Measurements from ENCODE around the gene RPL13A. TPM values are rescaled to one million over a fixed set of nuclear protein-coding genes. Genes with fewer than 3 reads are reported as not detected.

RPL13A gene
- total and polyA plus RNA-seq, 2 experiments from 2014 or later: 2,105 to 2,412 TPM

DNA sequence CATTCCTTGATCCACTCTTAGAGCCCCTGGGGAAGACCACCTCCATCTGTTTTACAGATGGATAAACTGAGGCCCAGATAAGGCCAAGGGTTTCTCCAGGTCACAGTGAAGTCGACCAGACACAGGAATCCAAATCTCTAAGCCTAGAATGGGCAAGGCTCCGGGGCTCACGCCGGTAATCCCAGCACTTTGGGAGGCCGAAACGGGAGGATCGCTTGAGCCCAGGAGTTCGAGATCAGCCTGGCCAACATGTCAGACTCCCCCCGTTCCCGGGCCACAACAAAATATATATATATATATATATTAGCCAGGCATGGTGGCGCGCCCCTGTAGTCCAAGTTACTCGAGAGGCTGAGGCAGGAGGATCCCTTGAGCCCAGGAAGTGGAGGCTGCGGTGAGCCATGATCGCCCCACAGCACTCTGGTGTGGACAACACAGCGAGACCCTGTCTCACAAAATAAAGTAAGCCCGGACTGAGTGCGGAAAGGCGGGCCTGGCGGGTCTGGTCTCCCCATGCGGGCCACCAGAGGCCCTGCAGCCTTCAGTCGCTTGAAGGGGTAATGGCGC is 615 bp upstream of the RPL13A start:
- H3K27ac ChIP-seq (ENCODE audit: low read depth): no peak overlapping the region
- H3K4me3 ChIP-seq: no peak overlapping the region
- no peak for DNase-seq (ENCODE audit: low spot score)
- H3K9me3 Mint-ChIP-seq: peaks cover 14% of the 10 kb centered on the region
- no peaks in the 10 kb centered on the region for H3K27me3 ChIP-seq (ENCODE audit: insufficient read depth)
- peaks cover 38% of the 10 kb centered on the region for H3K36me3 ChIP-seq (ENCODE audit: insufficient read depth)
- no peak overlapping the region for H3K4me2 ChIP-seq
- peaks cover 31% of the 10 kb centered on the region for H3K79me2 ChIP-seq (replicated peaks; ENCODE audit: insufficient read depth)
- H4K20me1 ChIP-seq (replicated peaks; ENCODE audit: insufficient read depth): peaks cover 23% of the 10 kb centered on the region
- peaks cover 52% of the 10 kb centered on the region for H3K27me3 Mint-ChIP-seq (ENCODE audit: insufficient read depth, low read depth, poor library complexity)
- peaks cover 13% of the 10 kb centered on the region; the same call in 2 of the 3 replicates for H3K4me1 Mint-ChIP-seq
- no peak for TF ChIP-seq CREB1 (CRISPR knock-in tag; IDR thresholded peaks at IDR 0.05; ENCODE audit: low read depth)
- no peak for TF ChIP-seq JUNB (IDR thresholded peaks at IDR 0.05; ENCODE audit: unreplicated experiment)
- no peak for TF ChIP-seq ZNF114 (CRISPR knock-in tag; IDR thresholded peaks at IDR 0.05)
- TF ChIP-seq, protein P1, sequence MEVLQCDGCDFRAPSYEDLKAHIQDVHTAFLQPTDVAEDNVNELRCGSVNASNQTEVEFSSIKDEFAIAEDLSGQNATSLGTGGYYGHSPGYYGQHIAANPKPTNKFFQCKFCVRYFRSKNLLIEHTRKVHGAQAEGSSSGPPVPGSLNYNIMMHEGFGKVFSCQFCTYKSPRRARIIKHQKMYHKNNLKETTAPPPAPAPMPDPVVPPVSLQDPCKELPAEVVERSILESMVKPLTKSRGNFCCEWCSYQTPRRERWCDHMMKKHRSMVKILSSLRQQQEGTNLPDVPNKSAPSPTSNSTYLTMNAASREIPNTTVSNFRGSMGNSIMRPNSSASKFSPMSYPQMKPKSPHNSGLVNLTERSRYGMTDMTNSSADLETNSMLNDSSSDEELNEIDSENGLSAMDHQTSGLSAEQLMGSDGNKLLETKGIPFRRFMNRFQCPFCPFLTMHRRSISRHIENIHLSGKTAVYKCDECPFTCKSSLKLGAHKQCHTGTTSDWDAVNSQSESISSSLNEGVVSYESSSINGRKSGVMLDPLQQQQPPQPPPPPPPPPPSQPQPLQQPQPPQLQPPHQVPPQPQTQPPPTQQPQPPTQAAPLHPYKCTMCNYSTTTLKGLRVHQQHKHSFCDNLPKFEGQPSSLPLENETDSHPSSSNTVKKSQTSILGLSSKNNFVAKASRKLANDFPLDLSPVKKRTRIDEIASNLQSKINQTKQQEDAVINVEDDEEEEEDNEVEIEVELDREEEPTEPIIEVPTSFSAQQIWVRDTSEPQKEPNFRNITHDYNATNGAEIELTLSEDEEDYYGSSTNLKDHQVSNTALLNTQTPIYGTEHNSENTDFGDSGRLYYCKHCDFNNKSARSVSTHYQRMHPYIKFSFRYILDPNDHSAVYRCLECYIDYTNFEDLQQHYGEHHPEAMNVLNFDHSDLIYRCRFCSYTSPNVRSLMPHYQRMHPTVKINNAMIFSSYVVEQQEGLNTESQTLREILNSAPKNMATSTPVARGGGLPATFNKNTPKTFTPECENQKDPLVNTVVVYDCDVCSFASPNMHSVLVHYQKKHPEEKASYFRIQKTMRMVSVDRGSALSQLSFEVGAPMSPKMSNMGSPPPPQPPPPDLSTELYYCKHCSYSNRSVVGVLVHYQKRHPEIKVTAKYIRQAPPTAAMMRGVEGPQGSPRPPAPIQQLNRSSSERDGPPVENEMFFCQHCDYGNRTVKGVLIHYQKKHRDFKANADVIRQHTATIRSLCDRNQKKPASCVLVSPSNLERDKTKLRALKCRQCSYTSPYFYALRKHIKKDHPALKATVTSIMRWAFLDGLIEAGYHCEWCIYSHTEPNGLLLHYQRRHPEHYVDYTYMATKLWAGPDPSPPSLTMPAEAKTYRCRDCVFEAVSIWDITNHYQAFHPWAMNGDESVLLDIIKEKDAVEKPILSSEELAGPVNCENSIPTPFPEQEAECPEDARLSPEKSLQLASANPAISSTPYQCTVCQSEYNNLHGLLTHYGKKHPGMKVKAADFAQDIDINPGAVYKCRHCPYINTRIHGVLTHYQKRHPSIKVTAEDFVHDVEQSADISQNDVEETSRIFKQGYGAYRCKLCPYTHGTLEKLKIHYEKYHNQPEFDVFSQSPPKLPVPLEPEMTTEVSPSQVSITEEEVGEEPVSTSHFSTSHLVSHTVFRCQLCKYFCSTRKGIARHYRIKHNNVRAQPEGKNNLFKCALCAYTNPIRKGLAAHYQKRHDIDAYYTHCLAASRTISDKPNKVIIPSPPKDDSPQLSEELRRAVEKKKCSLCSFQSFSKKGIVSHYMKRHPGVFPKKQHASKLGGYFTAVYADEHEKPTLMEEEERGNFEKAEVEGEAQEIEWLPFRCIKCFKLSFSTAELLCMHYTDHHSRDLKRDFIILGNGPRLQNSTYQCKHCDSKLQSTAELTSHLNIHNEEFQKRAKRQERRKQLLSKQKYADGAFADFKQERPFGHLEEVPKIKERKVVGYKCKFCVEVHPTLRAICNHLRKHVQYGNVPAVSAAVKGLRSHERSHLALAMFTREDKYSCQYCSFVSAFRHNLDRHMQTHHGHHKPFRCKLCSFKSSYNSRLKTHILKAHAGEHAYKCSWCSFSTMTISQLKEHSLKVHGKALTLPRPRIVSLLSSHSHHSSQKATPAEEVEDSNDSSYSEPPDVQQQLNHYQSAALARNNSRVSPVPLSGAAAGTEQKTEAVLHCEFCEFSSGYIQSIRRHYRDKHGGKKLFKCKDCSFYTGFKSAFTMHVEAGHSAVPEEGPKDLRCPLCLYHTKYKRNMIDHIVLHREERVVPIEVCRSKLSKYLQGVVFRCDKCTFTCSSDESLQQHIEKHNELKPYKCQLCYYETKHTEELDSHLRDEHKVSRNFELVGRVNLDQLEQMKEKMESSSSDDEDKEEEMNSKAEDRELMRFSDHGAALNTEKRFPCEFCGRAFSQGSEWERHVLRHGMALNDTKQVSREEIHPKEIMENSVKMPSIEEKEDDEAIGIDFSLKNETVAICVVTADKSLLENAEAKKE (CRISPR knock-in tag; IDR thresholded peaks at IDR 0.05): no peak
- no peak for TF ChIP-seq NANOG (IDR thresholded peaks at IDR 0.05; ENCODE audit: borderline replicate concordance)
- no peak for TF ChIP-seq STAT1 (IDR thresholded peaks at IDR 0.05; ENCODE audit: unreplicated experiment)
- TF ChIP-seq, protein P2, sequence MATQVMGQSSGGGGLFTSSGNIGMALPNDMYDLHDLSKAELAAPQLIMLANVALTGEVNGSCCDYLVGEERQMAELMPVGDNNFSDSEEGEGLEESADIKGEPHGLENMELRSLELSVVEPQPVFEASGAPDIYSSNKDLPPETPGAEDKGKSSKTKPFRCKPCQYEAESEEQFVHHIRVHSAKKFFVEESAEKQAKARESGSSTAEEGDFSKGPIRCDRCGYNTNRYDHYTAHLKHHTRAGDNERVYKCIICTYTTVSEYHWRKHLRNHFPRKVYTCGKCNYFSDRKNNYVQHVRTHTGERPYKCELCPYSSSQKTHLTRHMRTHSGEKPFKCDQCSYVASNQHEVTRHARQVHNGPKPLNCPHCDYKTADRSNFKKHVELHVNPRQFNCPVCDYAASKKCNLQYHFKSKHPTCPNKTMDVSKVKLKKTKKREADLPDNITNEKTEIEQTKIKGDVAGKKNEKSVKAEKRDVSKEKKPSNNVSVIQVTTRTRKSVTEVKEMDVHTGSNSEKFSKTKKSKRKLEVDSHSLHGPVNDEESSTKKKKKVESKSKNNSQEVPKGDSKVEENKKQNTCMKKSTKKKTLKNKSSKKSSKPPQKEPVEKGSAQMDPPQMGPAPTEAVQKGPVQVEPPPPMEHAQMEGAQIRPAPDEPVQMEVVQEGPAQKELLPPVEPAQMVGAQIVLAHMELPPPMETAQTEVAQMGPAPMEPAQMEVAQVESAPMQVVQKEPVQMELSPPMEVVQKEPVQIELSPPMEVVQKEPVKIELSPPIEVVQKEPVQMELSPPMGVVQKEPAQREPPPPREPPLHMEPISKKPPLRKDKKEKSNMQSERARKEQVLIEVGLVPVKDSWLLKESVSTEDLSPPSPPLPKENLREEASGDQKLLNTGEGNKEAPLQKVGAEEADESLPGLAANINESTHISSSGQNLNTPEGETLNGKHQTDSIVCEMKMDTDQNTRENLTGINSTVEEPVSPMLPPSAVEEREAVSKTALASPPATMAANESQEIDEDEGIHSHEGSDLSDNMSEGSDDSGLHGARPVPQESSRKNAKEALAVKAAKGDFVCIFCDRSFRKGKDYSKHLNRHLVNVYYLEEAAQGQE (IDR thresholded peaks at IDR 0.05; ENCODE audit: unreplicated experiment): no peak
- TF ChIP-seq EZH2phosphoT487 (IDR thresholded peaks at IDR 0.05; ENCODE audit: unreplicated experiment): no peak
- no peak for TF ChIP-seq EZH2 (IDR thresholded peaks at IDR 0.05; ENCODE audit: low read depth, unreplicated experiment)
- TF ChIP-seq, protein P3, sequence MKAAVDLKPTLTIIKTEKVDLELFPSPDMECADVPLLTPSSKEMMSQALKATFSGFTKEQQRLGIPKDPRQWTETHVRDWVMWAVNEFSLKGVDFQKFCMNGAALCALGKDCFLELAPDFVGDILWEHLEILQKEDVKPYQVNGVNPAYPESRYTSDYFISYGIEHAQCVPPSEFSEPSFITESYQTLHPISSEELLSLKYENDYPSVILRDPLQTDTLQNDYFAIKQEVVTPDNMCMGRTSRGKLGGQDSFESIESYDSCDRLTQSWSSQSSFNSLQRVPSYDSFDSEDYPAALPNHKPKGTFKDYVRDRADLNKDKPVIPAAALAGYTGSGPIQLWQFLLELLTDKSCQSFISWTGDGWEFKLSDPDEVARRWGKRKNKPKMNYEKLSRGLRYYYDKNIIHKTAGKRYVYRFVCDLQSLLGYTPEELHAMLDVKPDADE (IDR thresholded peaks at IDR 0.05): no peak
- TF ChIP-seq, protein P4, sequence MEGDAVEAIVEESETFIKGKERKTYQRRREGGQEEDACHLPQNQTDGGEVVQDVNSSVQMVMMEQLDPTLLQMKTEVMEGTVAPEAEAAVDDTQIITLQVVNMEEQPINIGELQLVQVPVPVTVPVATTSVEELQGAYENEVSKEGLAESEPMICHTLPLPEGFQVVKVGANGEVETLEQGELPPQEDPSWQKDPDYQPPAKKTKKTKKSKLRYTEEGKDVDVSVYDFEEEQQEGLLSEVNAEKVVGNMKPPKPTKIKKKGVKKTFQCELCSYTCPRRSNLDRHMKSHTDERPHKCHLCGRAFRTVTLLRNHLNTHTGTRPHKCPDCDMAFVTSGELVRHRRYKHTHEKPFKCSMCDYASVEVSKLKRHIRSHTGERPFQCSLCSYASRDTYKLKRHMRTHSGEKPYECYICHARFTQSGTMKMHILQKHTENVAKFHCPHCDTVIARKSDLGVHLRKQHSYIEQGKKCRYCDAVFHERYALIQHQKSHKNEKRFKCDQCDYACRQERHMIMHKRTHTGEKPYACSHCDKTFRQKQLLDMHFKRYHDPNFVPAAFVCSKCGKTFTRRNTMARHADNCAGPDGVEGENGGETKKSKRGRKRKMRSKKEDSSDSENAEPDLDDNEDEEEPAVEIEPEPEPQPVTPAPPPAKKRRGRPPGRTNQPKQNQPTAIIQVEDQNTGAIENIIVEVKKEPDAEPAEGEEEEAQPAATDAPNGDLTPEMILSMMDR (conservative IDR thresholded peaks at IDR 0.05; ENCODE audit: low read depth in 2 of 2): no peak; a peak in 1 of 4 replicates
- ATAC-seq: no peak
- H3K27ac Mint-ChIP-seq: no peak overlapping the region
- H3F3A ChIP-seq (replicated peaks; ENCODE audit: low read depth): peaks cover 45% of the 10 kb centered on the region
- no peaks in the 10 kb centered on the region for H3K9me2 ChIP-seq (ENCODE audit: insufficient read depth)
- H2AFZ ChIP-seq: no peak overlapping the region
- H3K4me1 ChIP-seq (ENCODE audit: insufficient read depth): peaks cover 10% of the 10 kb centered on the region; the same call in 1 of the 2 replicates
- peaks cover 45% of the 10 kb centered on the region for H3K36me3 Mint-ChIP-seq (ENCODE audit: low read depth)
- H3K4me3 Mint-ChIP-seq: peak overlapping the region; percentile 98

Data from GM23338 (cell line).